Right lobe of liver (tissue), 4 donors: ENCODE measurements around the gene COL5A1.
A peak's percentile ranks its signal among the peaks of the same experiment; 100 is the strongest.

ENCODE experiments used
- CTCF ChIP-seq, 4 donors: fragments of 200-600 bp in 3 of 4; fragments of 450-650 bp in 1 of 4; IDR thresholded peaks; one replicate each; pipeline versions ENCODE4 v1.5.1 to v1.8.0; 2016 to 2022; ENCODE audit warnings: antibody characterized with exemption in 4 of 4, mild to moderate bottlenecking in 2 of 4
- POLR2A ChIP-seq: fragments of 450-650 bp; IDR thresholded peaks from one replicate; pipeline ENCODE4 v1.6.1; 2017; ENCODE audit warnings: antibody characterized with exemption, mild to moderate bottlenecking
- donor health status: DM: no; HTN: no; CAD: no.
- donor health status: DM: no; HTN: no; CAD: no.
- donor health status: DM: no; HTN: yes; CAD: no.

GRCh38 chr9:134660407-134660806 lies 18.8 kb downstream of the COL5A1 start:
- TF ChIP-seq POLR2A: no peak
- TF ChIP-seq CTCF (IDR thresholded peaks at IDR 0.05): peak; percentile 9 to 25 (median 14)
